ENCODE measurements around the gene COASY. TPM values are rescaled to one million over a fixed set of nuclear protein-coding genes. Genes with fewer than 3 reads are reported as not detected.
"Not testable (repeated sequence)": the region's sequence is repeated elsewhere in the genome, so short reads cannot be mapped to it uniquely, and the experiment has no call there.

Gene COASY
- total and polyA plus RNA-seq, 4 donors: 25.9 to 93.2 (median 64.3) TPM

DNA sequence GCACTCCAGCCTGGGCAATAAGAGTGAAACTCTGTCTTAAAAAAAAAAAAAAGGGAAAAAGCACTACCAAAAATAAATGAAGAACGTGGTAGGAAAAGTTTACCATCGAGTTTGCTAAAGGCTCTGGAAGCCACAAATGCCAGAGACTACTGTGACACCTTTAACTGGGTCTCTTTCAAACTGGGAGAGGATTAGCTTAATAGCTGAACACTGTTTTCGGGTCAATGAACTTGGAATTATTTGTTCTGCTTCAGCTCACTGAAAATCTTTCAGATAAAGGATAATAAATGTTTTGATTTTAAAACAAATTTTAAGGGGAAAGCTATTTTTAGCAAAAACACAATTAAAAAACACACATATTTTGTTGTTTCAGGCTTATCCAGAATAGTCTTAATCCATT is 45.8 kb downstream of the COASY start:
- H3K36me3 ChIP-seq (ENCODE audit: control insufficient read depth in 4 of 4, insufficient read depth in 4 of 4, low read length in 4 of 4): peaks cover 0 to 10% (median 3%) of the 10 kb centered on the region in 4 donors
- WGBS, 2 donors: 46 to 68% methylated on average over 3 of the region's 3 CpGs
- H3K9ac ChIP-seq (ENCODE audit: insufficient read depth in 1 of 2, low read length in 2 of 2): peak overlapping the region; percentile 48 to 73
- TF ChIP-seq, protein P1, sequence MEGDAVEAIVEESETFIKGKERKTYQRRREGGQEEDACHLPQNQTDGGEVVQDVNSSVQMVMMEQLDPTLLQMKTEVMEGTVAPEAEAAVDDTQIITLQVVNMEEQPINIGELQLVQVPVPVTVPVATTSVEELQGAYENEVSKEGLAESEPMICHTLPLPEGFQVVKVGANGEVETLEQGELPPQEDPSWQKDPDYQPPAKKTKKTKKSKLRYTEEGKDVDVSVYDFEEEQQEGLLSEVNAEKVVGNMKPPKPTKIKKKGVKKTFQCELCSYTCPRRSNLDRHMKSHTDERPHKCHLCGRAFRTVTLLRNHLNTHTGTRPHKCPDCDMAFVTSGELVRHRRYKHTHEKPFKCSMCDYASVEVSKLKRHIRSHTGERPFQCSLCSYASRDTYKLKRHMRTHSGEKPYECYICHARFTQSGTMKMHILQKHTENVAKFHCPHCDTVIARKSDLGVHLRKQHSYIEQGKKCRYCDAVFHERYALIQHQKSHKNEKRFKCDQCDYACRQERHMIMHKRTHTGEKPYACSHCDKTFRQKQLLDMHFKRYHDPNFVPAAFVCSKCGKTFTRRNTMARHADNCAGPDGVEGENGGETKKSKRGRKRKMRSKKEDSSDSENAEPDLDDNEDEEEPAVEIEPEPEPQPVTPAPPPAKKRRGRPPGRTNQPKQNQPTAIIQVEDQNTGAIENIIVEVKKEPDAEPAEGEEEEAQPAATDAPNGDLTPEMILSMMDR (IDR thresholded peaks at IDR 0.05; ENCODE audit: control extremely low read depth, extremely low read depth): no peak
- no peaks in the 10 kb centered on the region for H3K9me3 ChIP-seq (ENCODE audit: control insufficient read depth in 4 of 4, insufficient read depth in 3 of 4, low read length in 3 of 4)
- H3K4me3 ChIP-seq: no peak overlapping the region
- DNase-seq (no peak), ATAC-seq (ENCODE audit: insufficient read depth, low FRiP score) (no peak)
- no peak overlapping the region for H3K27ac ChIP-seq (ENCODE audit: low read depth in 1 of 2, low read length in 1 of 2)
- H3K4me1 ChIP-seq (ENCODE audit: control insufficient read depth in 5 of 5, insufficient read depth in 5 of 5, low read length in 5 of 5): peaks cover 0 to 19% (median 8%) of the 10 kb centered on the region in 5 donors
- no peaks in the 10 kb centered on the region for H3K27me3 ChIP-seq (ENCODE audit: control insufficient read depth in 3 of 3, insufficient read depth in 3 of 3, low read length in 2 of 3)

DNA sequence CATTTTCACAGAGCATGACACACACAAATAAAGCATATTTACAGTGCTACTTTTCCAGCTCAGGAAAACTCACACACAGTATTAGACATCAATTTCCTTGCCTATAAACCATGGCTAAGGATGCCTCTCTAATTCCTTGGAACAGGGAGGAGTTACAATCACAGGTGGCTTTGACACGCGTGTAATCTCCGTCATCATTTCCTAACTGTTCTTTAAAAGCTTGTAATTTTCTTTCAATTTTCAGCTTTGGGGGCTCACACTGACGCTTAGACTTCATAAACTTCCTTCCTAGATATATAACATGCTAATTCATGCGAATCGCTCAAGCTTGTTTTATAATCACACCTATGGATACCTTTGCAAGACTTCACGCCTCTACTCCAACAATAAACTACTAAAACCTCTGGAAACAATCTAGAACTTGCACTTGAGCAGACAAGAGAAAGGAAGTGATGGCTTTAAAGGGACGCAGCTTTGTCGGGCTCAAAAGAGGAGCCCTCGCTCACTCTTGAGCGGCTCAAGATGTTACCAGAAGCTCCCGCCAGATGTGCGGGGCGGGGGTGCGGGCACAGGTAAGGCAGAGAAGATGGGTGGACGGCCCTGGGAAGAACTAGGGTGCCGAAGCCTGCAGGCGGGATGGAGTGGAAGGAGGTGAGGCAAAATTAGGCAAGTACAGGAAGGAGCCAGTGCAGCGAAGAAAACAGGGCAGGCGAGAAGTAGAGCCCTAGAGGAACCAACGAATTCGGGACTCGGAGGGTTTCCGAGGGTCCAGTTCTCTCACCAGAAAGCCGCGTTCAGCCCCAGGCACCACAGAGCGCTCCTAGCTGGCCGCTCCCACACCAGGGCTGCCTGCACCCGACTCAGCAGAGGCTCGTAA is 46.6 kb downstream of the COASY start:
- peak overlapping the region; percentile 87 to 92 for H3K27ac ChIP-seq (ENCODE audit: low read depth in 1 of 2, low read length in 1 of 2)
- no peaks in the 10 kb centered on the region for H3K9me3 ChIP-seq (ENCODE audit: control insufficient read depth in 4 of 4, insufficient read depth in 3 of 4, low read length in 3 of 4)
- TF ChIP-seq, protein P1 (IDR thresholded peaks at IDR 0.05; ENCODE audit: control extremely low read depth, extremely low read depth): no peak
- H3K9ac ChIP-seq (ENCODE audit: insufficient read depth in 1 of 2, low read length in 2 of 2): peak overlapping the region; percentile 48 to 73
- H3K4me1 ChIP-seq (ENCODE audit: control insufficient read depth in 5 of 5, insufficient read depth in 5 of 5, low read length in 5 of 5): peaks cover 0 to 19% (median 8%) of the 10 kb centered on the region in 5 donors
- H3K27me3 ChIP-seq (ENCODE audit: control insufficient read depth in 3 of 3, insufficient read depth in 3 of 3, low read length in 2 of 3): no peaks in the 10 kb centered on the region
- H3K4me3 ChIP-seq: peak overlapping the region; percentile 95
- peak; percentile 35 for ATAC-seq (ENCODE audit: insufficient read depth, low FRiP score)
- peak in 2 of 3 donors; percentile 2 to 12 for DNase-seq
- 0% methylated on average over 30 of the region's 30 CpGs for WGBS, 2 donors
- H3K36me3 ChIP-seq (ENCODE audit: control insufficient read depth in 4 of 4, insufficient read depth in 4 of 4, low read length in 4 of 4): peaks cover 0 to 12% (median 7%) of the 10 kb centered on the region in 4 donors

DNA sequence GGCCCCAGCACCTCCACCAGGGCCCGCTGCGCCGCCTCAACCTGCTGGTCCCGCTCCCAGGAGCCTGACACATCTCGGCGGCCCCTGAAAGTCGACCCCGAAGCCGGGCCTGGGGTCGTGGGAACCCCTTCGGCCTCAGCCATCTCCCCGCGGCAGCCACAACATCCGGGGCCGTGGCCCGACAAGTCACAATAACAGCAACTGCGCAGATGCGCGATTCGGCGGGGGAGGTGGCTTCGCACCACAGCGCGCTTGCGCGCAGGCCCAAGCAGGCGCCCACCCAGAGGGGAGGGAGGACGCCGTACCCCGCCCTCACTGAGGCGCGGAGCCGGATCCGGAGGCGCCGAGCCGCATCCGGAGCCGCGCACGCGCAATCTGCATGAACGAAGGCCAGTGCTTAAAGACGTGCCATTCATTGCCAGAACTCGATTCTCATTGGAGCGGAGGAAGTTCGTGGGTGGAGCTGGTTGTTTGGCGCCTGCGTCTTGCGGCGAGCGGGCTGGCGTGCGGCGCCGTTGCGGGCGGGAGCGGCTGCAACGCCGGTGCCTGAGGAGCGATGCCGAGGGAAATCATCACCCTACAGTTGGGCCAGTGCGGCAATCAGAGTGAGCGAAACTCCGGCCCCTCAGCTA is 47.4 kb downstream of the COASY start, which contains the start of the genes RETREG3 and TUBG1:
Gene RETREG3, minus strand, starts transcription at position 193 of the 632 bp plus-strand sequence. Its CDS starts 50 bp downstream, at position 143.
Gene TUBG1, plus strand, starts transcription at position 502 of the 632 bp plus-strand sequence. Its CDS starts 55 bp downstream, at position 557.
- Histone ChIP-seq H3K36me3 (ENCODE audit: control insufficient read depth in 4 of 4, insufficient read depth in 4 of 4, low read length in 4 of 4) (peaks cover 0 to 15% (median 9%) of the 10 kb centered on the region in 4 donors), H3K9ac (ENCODE audit: insufficient read depth in 1 of 2, low read length in 2 of 2) (peak within 1 kb of the TSS; percentile 48 to 75), H3K9me3 (ENCODE audit: control insufficient read depth in 4 of 4, insufficient read depth in 3 of 4, low read length in 3 of 4) (no peaks in the 10 kb centered on the region), H3K27me3 (ENCODE audit: control insufficient read depth in 3 of 3, insufficient read depth in 3 of 3, low read length in 2 of 3) (no peaks in the 10 kb centered on the region), H3K4me1 (ENCODE audit: control insufficient read depth in 5 of 5, insufficient read depth in 5 of 5, low read length in 5 of 5) (peaks cover 0 to 19% (median 8%) of the 10 kb centered on the region in 5 donors), H3K27ac (ENCODE audit: low read depth in 1 of 2, low read length in 1 of 2) (peak within 1 kb of the TSS; percentile 87 to 92), H3K4me3 (peak within 1 kb of the TSS; percentile 95)
- ATAC-seq (ENCODE audit: insufficient read depth, low FRiP score) (peak; percentile 96), DNase-seq (peak; percentile 99 to 100 (median 99))
- 0% methylated on average over 62 to 66 of the region's 66 CpGs for WGBS, 2 donors
- TF ChIP-seq, protein P1 (IDR thresholded peaks at IDR 0.05; ENCODE audit: control extremely low read depth, extremely low read depth): no peak

DNA sequence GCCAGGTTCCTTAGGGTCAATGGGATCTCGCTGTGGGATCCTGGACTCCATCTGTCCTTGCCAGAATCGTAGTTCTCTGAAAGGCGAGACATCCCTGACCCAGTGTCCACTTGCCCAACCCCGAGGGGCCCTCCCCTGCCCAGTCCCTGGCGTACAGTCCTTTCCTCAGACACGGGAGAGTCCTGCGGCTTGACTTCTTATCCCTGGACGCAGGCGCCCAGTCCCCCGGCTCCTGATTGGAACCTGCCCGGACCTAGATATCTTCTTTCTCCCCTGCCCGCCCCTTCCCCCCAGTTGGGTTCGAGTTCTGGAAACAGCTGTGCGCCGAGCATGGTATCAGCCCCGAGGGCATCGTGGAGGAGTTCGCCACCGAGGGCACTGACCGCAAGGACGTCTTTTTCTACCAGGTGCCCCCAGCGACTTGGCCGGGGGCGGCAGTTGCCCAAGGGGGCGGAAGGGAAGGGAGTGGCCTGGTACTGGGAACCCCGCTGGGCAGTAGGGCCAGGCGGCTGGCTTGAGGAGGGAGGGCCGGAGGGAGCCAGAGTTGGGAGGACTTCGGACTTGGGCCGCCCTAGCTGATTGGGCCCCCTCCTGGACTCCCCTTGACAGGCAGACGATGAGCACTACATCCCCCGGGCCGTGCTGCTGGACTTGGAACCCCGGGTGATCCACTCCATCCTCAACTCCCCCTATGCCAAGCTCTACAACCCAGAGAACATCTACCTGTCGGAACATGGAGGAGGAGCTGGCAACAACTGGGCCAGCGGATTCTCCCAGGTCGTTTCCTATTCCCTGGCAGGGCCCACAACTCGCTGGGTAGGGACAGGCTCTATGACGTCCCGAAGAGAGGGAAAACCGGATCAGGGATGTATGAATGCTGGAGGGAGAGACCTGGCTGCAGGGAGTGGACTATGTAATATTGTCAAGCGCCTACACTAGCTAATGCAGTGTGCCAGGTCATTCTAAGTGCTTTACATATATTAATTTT is 48.2 kb downstream of the COASY start:
- Histone ChIP-seq H3K4me3 (peak overlapping the region; percentile 46), H3K36me3 (ENCODE audit: control insufficient read depth in 4 of 4, insufficient read depth in 4 of 4, low read length in 4 of 4) (peaks cover 5 to 21% (median 16%) of the 10 kb centered on the region in 4 donors), H3K27ac (ENCODE audit: low read depth in 1 of 2, low read length in 1 of 2) (peak overlapping the region; percentile 53 to 83), H3K4me1 (ENCODE audit: control insufficient read depth in 5 of 5, insufficient read depth in 5 of 5, low read length in 5 of 5) (peaks cover 0 to 19% (median 8%) of the 10 kb centered on the region in 5 donors), H3K9ac (ENCODE audit: insufficient read depth in 1 of 2, low read length in 2 of 2) (peak overlapping the region in 1 of 2 donors; percentile 75)
- peak; percentile 3 for ATAC-seq (ENCODE audit: insufficient read depth, low FRiP score)
- not testable (repeated sequence) for H3K27me3 ChIP-seq (ENCODE audit: control insufficient read depth in 3 of 3, insufficient read depth in 3 of 3, low read length in 2 of 3); H3K9me3 ChIP-seq (ENCODE audit: control insufficient read depth in 4 of 4, insufficient read depth in 3 of 4, low read length in 3 of 4)
- WGBS, 2 donors: 16 to 19% methylated on average over 32 to 35 of the region's 42 CpGs
- DNase-seq: peak in 1 of 3 donors; percentile 4
